NCI-H128 (cell line): Measurements from ENCODE around the gene UFM1.
"Not testable (repeated sequence)": the region's sequence is repeated elsewhere in the genome, so short reads cannot be mapped to it uniquely, and the experiment has no call there.

Experiments used
- DNase-seq: peaks from one replicate; lab custom pipeline; 2025; ENCODE audit not compliant: unreplicated experiment; lab: John Stamatoyannopoulos, UW

UFM1 gene

GRCh38 chr13:38363746-38364145 lies 14.1 kb downstream of the UFM1 start:
- not testable (repeated sequence) for DNase-seq

- DNase-seq: no peak
Observed at GRCh38 chr13:38365661-38366060, 16.0 kb downstream of the UFM1 start.

- no peak for DNase-seq
Observed at GRCh38 chr13:38366954-38367645, 17.4 kb downstream of the UFM1 start.

- DNase-seq: no peak
Observed at GRCh38 chr13:38369058-38369457, 19.4 kb downstream of the UFM1 start.

- not testable (repeated sequence) for DNase-seq
Observed at GRCh38 chr13:38370096-38370495, 20.4 kb downstream of the UFM1 start.

GRCh38 chr13:38372820-38373383 lies 23.3 kb downstream of the UFM1 start:
- DNase-seq: no peak

- DNase-seq: no peak
Observed at GRCh38 chr13:38376546-38376945, 26.9 kb downstream of the UFM1 start.

- DNase-seq: no peak
Observed at GRCh38 chr13:38381890-38382289, 32.2 kb downstream of the UFM1 start.

- no peak for DNase-seq
Observed at GRCh38 chr13:38382946-38383345, 33.3 kb downstream of the UFM1 start.

- no peak for DNase-seq
Observed at GRCh38 chr13:38384171-38384570, 34.5 kb downstream of the UFM1 start.

GRCh38 chr13:38385153-38385891 lies 35.7 kb downstream of the UFM1 start:
- DNase-seq: no peak

- DNase-seq: no peak
Observed at GRCh38 chr13:38386421-38386820, 36.8 kb downstream of the UFM1 start.

- DNase-seq: no peak
Observed at GRCh38 chr13:38391341-38391740, 41.7 kb downstream of the UFM1 start.

GRCh38 chr13:38394777-38395496 lies 45.3 kb downstream of the UFM1 start:
- DNase-seq: no peak

GRCh38 chr13:38395497-38395788 lies 45.8 kb downstream of the UFM1 start:
- DNase-seq: no peak

- no peak for DNase-seq
Observed at GRCh38 chr13:38398711-38399493, 49.3 kb downstream of the UFM1 start.

GRCh38 chr13:38399535-38399934 lies 49.9 kb downstream of the UFM1 start:
- DNase-seq: no peak

- DNase-seq: no peak
Observed at GRCh38 chr13:38401276-38401675, 51.6 kb downstream of the UFM1 start.

GRCh38 chr13:38405216-38405615 lies 55.6 kb downstream of the UFM1 start:
- DNase-seq: no peak

GRCh38 chr13:38409771-38410170 lies 60.1 kb downstream of the UFM1 start:
- DNase-seq: no peak

GRCh38 chr13:38412266-38412665 lies 62.6 kb downstream of the UFM1 start:
- DNase-seq: no peak
